GM23338 (cell line): Measurements from ENCODE around the gene RPL3. TPM values are rescaled to one million over a fixed set of nuclear protein-coding genes. Genes with fewer than 3 reads are reported as not detected.

Experiments
- ATAC-seq: fragments of 200-7000 bp; cut with Tn5 transposase; 3 replicates; pipeline ENCODE4 v1.9.1; 2020
- DNase-seq: peaks from one replicate; pipeline ENCODE4 v3.0.0-alpha.2; 2015; ENCODE audit warnings: low spot score
- H2AFZ ChIP-seq: fragments of 200-600 bp; sonication (generic); 2 replicates; pipeline ENCODE4 v1.8.0; 2016; ENCODE audit warnings: antibody characterized with exemption, mild to moderate bottlenecking, moderate library complexity
- H3F3A ChIP-seq: fragments of 200-600 bp; sonication (generic); replicated peaks from 2 replicates; pipeline ENCODE4 v1.8.0; 2017; ENCODE audit warnings: antibody characterized with exemption, mixed run types, low read depth
- H3K27ac ChIP-seq: fragments of 200-600 bp; sonication (generic); 2 replicates; pipeline ENCODE4 v1.6.1; 2016; ENCODE audit warnings: low read depth
- H3K27me3 ChIP-seq: fragments of 200-600 bp; sonication (generic); 2 replicates; pipeline ENCODE4 v1.8.0; 2016; ENCODE audit warnings: mild to moderate bottlenecking, mixed run types, moderate library complexity; ENCODE audit not compliant: insufficient read depth
- H3K36me3 ChIP-seq: fragments of 200-600 bp; sonication (generic); 2 replicates; pipeline ENCODE4 v1.8.0; 2016; ENCODE audit warnings: mild to moderate bottlenecking; ENCODE audit not compliant: insufficient read depth
- H3K4me1 ChIP-seq: fragments of 200-600 bp; sonication (generic); 2 replicates; pipeline ENCODE4 v1.8.0; 2016; ENCODE audit warnings: mild to moderate bottlenecking, moderate library complexity; ENCODE audit not compliant: insufficient read depth
- H3K4me2 ChIP-seq: fragments of 200-600 bp; sonication (generic); 2 replicates; pipeline ENCODE4 v1.7.1; 2017; ENCODE audit warnings: mixed run types
- H3K4me3 ChIP-seq: fragments of 200-600 bp; sonication (generic); 2 replicates; pipeline ENCODE4 v1.6.1; 2016; ENCODE audit warnings: mixed run types
- H3K79me2 ChIP-seq: fragments of 200-600 bp; sonication (generic); replicated peaks from 2 replicates; pipeline ENCODE4 v1.8.0; 2017; ENCODE audit warnings: mild to moderate bottlenecking; ENCODE audit not compliant: insufficient read depth
- H3K9me2 ChIP-seq: fragments of 200-600 bp; sonication (generic); 2 replicates; pipeline ENCODE4 v1.8.0; 2017; ENCODE audit not compliant: insufficient read depth
- H4K20me1 ChIP-seq: fragments of 200-600 bp; sonication (generic); replicated peaks from 2 replicates; pipeline ENCODE4 v1.8.0; 2017; ENCODE audit warnings: mild to moderate bottlenecking; ENCODE audit not compliant: insufficient read depth
- H3K27ac Mint-ChIP-seq: 2 replicates; pipeline ENCODE4 v1.8.0; 2020; ENCODE audit warnings: inconsistent platforms, mild to moderate bottlenecking, moderate library complexity, mixed read lengths
- H3K27me3 Mint-ChIP-seq: 3 replicates; pipeline ENCODE4 v1.8.0; 2022; ENCODE audit warnings: low read depth, mild to moderate bottlenecking, moderate library complexity, mixed read lengths, inconsistent platforms; ENCODE audit not compliant: insufficient read depth, poor library complexity
- H3K36me3 Mint-ChIP-seq: 3 replicates; pipeline ENCODE4 v1.8.0; 2021; ENCODE audit warnings: low read depth, mild to moderate bottlenecking, inconsistent platforms, moderate library complexity, mixed read lengths
- H3K4me1 Mint-ChIP-seq: 3 replicates; pipeline ENCODE4 v1.8.0; 2020; ENCODE audit warnings: mild to moderate bottlenecking, inconsistent platforms, mixed read lengths
- H3K4me3 Mint-ChIP-seq: 3 replicates; pipeline ENCODE4 v1.8.0; 2021; ENCODE audit warnings: moderate library complexity, mild to moderate bottlenecking, inconsistent platforms, mixed read lengths
- H3K9me3 Mint-ChIP-seq: 3 replicates; pipeline ENCODE4 v1.8.0; 2020; ENCODE audit warnings: moderate library complexity, mild to moderate bottlenecking, inconsistent platforms, mixed read lengths
- CREB1 ChIP-seq: fragments of 250-450 bp; sonication (Bioruptor Pico); IDR thresholded peaks from 2 replicates; pipeline ENCODE4 v1.5.0; 2020; ENCODE audit warnings: low read depth, mild to moderate bottlenecking, moderate library complexity
- EZH2 ChIP-seq: fragments of 200-600 bp; sonication (generic); IDR thresholded peaks from one replicate; pipeline ENCODE4 v1.8.0; 2017; ENCODE audit warnings: antibody characterized with exemption, mild to moderate bottlenecking, low read depth; ENCODE audit not compliant: unreplicated experiment
- EZH2phosphoT487 ChIP-seq: fragments of 200-600 bp; sonication (generic); IDR thresholded peaks from one replicate; pipeline ENCODE4 v1.8.1; 2018; ENCODE audit warnings: antibody characterized with exemption; ENCODE audit not compliant: unreplicated experiment
- JUNB ChIP-seq: IDR thresholded peaks from one replicate; pipeline ENCODE4 v1.6.1; 2016; ENCODE audit warnings: antibody characterized with exemption; ENCODE audit not compliant: unreplicated experiment
- NANOG ChIP-seq: IDR thresholded peaks from 2 replicates; pipeline ENCODE4 v1.6.1; 2016; ENCODE audit warnings: antibody characterized with exemption, borderline replicate concordance
- STAT1 ChIP-seq: IDR thresholded peaks from one replicate; pipeline ENCODE4 v1.6.1; 2016; ENCODE audit warnings: antibody characterized with exemption; ENCODE audit not compliant: unreplicated experiment
- ZNF114 ChIP-seq: fragments of 250-450 bp; sonication (Bioruptor Pico); IDR thresholded peaks from 2 replicates; pipeline ENCODE4 v1.5.0; 2020; ENCODE audit warnings: mild to moderate bottlenecking, moderate library complexity
- ZNF331 ChIP-seq: fragments of 250-450 bp; sonication (Bioruptor Pico); IDR thresholded peaks from 2 replicates; pipeline ENCODE4 v1.5.0; 2020; ENCODE audit warnings: low read depth, mild to moderate bottlenecking, moderate library complexity
- polyA plus RNA-seq: library from polyadenylated mRNA; unstranded; fragments of >200 nt; fragmentation: Nextera tagmentation; extraction: Ambion mirVana; gene quantifications from 2 replicates; pipeline ENCODE4 v1.2.1, GENCODE V29; 2016
- total RNA-seq: library from RNA; depleted of rRNA; stranded (reverse); fragments of >200 nt; shearing (Covaris generic); gene quantifications from 2 replicates; pipeline ENCODE4 v1.2.3, GENCODE V29; 2014
- TF ChIP-seq, protein P1 (sequence below): IDR thresholded peaks from one replicate; pipeline ENCODE4 v1.6.1; 2018; ENCODE audit warnings: antibody characterized with exemption; ENCODE audit not compliant: unreplicated experiment
- TF ChIP-seq, protein P2 (sequence below): fragments of 250-450 bp; sonication (Bioruptor Pico); IDR thresholded peaks from 2 replicates; pipeline ENCODE4 v1.5.0; 2020; ENCODE audit warnings: mild to moderate bottlenecking, moderate library complexity
- TF ChIP-seq, protein P3 (sequence below): IDR thresholded peaks from 2 replicates; pipeline ENCODE4 v1.6.1; 2016; ENCODE audit warnings: antibody characterized with exemption

Gene RPL3
- total and polyA plus RNA-seq, 2 experiments from 2014 or later, result 1,983 to 3,244 TPM

DNA sequence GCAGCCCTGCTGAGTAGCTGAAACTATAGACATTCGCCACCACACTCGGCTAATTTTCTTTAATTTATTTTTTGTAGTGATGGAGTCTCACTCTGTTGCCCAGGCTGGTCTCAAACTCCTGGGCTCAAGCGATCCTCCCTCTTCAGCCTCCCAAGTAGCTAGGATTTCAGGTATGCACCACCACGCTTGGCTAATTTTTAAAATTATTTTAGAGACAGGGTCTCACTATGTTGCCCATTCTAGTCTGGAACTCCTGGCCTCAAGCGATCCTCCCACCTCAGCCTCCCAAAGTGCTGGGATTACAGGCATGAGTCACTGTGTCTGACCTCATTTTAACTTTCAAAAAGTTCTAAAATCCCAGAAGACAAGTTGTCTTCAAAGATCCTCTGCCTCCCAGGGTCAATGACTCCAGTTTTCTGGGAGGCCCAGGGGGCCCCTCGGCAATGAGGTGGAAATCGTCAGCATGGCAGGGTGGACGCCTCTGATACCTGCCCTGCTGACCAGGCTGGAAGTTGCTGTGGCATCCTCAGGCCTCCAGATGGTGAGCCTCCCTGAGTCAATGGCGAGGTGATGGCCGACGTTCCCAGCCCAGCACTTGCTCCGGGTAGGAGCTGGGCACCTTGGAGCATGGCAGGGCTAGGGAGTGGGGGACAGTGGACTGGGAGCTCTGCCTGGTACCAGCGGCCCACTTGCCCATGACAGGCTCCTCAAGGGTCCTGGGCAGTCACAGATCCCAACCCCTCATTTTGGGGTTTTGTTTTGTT lies 31.1 kb downstream of the RPL3 start:
- DNase-seq, result no peak
- Mint-ChIP-seq H3K36me3 (no peaks in the 10 kb centered on the region), H3K27me3 (peaks cover 28% of the 10 kb centered on the region), H3K9me3 (peaks cover 3% of the 10 kb centered on the region; the same call in 1 of the 3 replicates), H3K4me3 (no peak overlapping the region), H3K4me1 (peaks cover 10% of the 10 kb centered on the region), H3K27ac (no peak overlapping the region)
- Histone ChIP-seq H3K4me1 (no peaks in the 10 kb centered on the region), H3K79me2 (no peaks in the 10 kb centered on the region), H4K20me1 (no peaks in the 10 kb centered on the region), H3K36me3 (no peaks in the 10 kb centered on the region), H3K4me3 (no peak overlapping the region), H3K27ac (no peak overlapping the region), H3K4me2 (no peak overlapping the region), H2AFZ (no peak overlapping the region), H3K27me3 (no peaks in the 10 kb centered on the region), H3F3A (no peaks in the 10 kb centered on the region), H3K9me2 (no peaks in the 10 kb centered on the region)
- TF ChIP-seq, protein P1, sequence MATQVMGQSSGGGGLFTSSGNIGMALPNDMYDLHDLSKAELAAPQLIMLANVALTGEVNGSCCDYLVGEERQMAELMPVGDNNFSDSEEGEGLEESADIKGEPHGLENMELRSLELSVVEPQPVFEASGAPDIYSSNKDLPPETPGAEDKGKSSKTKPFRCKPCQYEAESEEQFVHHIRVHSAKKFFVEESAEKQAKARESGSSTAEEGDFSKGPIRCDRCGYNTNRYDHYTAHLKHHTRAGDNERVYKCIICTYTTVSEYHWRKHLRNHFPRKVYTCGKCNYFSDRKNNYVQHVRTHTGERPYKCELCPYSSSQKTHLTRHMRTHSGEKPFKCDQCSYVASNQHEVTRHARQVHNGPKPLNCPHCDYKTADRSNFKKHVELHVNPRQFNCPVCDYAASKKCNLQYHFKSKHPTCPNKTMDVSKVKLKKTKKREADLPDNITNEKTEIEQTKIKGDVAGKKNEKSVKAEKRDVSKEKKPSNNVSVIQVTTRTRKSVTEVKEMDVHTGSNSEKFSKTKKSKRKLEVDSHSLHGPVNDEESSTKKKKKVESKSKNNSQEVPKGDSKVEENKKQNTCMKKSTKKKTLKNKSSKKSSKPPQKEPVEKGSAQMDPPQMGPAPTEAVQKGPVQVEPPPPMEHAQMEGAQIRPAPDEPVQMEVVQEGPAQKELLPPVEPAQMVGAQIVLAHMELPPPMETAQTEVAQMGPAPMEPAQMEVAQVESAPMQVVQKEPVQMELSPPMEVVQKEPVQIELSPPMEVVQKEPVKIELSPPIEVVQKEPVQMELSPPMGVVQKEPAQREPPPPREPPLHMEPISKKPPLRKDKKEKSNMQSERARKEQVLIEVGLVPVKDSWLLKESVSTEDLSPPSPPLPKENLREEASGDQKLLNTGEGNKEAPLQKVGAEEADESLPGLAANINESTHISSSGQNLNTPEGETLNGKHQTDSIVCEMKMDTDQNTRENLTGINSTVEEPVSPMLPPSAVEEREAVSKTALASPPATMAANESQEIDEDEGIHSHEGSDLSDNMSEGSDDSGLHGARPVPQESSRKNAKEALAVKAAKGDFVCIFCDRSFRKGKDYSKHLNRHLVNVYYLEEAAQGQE, result no peak
- TF ChIP-seq EZH2, result no peak
- no peak for TF ChIP-seq ZNF114 (CRISPR knock-in tag)
- TF ChIP-seq, protein P2, sequence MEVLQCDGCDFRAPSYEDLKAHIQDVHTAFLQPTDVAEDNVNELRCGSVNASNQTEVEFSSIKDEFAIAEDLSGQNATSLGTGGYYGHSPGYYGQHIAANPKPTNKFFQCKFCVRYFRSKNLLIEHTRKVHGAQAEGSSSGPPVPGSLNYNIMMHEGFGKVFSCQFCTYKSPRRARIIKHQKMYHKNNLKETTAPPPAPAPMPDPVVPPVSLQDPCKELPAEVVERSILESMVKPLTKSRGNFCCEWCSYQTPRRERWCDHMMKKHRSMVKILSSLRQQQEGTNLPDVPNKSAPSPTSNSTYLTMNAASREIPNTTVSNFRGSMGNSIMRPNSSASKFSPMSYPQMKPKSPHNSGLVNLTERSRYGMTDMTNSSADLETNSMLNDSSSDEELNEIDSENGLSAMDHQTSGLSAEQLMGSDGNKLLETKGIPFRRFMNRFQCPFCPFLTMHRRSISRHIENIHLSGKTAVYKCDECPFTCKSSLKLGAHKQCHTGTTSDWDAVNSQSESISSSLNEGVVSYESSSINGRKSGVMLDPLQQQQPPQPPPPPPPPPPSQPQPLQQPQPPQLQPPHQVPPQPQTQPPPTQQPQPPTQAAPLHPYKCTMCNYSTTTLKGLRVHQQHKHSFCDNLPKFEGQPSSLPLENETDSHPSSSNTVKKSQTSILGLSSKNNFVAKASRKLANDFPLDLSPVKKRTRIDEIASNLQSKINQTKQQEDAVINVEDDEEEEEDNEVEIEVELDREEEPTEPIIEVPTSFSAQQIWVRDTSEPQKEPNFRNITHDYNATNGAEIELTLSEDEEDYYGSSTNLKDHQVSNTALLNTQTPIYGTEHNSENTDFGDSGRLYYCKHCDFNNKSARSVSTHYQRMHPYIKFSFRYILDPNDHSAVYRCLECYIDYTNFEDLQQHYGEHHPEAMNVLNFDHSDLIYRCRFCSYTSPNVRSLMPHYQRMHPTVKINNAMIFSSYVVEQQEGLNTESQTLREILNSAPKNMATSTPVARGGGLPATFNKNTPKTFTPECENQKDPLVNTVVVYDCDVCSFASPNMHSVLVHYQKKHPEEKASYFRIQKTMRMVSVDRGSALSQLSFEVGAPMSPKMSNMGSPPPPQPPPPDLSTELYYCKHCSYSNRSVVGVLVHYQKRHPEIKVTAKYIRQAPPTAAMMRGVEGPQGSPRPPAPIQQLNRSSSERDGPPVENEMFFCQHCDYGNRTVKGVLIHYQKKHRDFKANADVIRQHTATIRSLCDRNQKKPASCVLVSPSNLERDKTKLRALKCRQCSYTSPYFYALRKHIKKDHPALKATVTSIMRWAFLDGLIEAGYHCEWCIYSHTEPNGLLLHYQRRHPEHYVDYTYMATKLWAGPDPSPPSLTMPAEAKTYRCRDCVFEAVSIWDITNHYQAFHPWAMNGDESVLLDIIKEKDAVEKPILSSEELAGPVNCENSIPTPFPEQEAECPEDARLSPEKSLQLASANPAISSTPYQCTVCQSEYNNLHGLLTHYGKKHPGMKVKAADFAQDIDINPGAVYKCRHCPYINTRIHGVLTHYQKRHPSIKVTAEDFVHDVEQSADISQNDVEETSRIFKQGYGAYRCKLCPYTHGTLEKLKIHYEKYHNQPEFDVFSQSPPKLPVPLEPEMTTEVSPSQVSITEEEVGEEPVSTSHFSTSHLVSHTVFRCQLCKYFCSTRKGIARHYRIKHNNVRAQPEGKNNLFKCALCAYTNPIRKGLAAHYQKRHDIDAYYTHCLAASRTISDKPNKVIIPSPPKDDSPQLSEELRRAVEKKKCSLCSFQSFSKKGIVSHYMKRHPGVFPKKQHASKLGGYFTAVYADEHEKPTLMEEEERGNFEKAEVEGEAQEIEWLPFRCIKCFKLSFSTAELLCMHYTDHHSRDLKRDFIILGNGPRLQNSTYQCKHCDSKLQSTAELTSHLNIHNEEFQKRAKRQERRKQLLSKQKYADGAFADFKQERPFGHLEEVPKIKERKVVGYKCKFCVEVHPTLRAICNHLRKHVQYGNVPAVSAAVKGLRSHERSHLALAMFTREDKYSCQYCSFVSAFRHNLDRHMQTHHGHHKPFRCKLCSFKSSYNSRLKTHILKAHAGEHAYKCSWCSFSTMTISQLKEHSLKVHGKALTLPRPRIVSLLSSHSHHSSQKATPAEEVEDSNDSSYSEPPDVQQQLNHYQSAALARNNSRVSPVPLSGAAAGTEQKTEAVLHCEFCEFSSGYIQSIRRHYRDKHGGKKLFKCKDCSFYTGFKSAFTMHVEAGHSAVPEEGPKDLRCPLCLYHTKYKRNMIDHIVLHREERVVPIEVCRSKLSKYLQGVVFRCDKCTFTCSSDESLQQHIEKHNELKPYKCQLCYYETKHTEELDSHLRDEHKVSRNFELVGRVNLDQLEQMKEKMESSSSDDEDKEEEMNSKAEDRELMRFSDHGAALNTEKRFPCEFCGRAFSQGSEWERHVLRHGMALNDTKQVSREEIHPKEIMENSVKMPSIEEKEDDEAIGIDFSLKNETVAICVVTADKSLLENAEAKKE (CRISPR knock-in tag), result no peak
- no peak for TF ChIP-seq STAT1
- TF ChIP-seq, protein P3, sequence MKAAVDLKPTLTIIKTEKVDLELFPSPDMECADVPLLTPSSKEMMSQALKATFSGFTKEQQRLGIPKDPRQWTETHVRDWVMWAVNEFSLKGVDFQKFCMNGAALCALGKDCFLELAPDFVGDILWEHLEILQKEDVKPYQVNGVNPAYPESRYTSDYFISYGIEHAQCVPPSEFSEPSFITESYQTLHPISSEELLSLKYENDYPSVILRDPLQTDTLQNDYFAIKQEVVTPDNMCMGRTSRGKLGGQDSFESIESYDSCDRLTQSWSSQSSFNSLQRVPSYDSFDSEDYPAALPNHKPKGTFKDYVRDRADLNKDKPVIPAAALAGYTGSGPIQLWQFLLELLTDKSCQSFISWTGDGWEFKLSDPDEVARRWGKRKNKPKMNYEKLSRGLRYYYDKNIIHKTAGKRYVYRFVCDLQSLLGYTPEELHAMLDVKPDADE, result no peak
- no peak for TF ChIP-seq CREB1 (CRISPR knock-in tag)
- no peak for TF ChIP-seq ZNF331 (CRISPR knock-in tag)
- TF ChIP-seq EZH2phosphoT487, result no peak
- TF ChIP-seq JUNB, result no peak
- TF ChIP-seq NANOG, result no peak
- ATAC-seq, result no peak
